GM21723 (cell line): ENCODE measurements around the gene TNFSF13.
"Not testable (repeated sequence)": the region's sequence is repeated elsewhere in the genome, so short reads cannot be mapped to it uniquely, and the experiment has no call there.

Experiments
- ATAC-seq: cut with Tn5 transposase; IDR thresholded peaks from one replicate; pipeline ENCODE4 v1.9.1; 2021; ENCODE audit warnings: mild to moderate bottlenecking, moderate library complexity; ENCODE audit not compliant: unreplicated experiment

The TNFSF13 gene

GRCh38 chr17:7589204-7589868, 30.8 kb downstream of the TNFSF13 start:
- ATAC-seq = no peak

DNA sequence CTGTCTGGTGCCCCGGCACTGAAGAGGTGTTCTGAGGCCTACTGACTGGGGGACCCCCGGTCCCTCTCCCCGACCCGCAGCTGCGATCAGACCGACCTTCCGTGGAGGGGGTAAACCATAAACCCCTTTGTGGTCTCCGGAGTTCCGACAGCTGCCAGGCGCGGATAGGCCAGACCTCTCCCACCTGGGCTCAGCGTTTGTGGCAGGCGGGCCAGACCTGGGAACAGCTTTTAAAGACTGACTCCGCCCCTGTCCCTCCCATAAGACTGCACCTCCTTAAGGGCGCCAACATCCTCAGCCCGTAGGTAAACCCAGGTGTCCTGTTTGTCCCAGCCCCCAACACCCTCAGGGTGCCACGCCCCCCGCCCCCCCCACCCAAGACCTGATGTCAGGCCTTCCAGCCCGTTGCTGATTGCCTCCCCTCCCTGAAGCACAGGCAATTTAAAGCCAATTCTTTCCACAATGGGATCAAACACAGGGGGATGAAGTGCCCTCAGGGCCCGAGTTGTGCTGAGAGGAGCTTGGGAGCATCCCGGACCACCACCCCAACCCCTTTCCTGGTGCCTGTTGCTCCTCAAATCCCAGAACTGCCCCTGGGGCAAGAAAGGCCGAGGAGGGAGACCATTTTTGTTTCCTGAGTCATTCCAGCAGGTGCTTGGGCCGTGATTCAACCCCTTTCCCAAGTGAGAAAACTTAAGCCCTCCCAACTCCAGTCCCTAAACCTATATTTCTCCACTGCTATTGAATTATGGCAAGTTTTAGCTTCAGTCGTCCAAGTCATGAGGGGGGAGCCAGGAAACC, 31.5 kb downstream of the TNFSF13 start, which contains the start of gene SOX15:
TSS of gene SOX15 (minus strand) at position 204 of the 801 bp plus-strand sequence. CDS start 418 bp downstream, outside the sequence.
- ATAC-seq = no peak

DNA sequence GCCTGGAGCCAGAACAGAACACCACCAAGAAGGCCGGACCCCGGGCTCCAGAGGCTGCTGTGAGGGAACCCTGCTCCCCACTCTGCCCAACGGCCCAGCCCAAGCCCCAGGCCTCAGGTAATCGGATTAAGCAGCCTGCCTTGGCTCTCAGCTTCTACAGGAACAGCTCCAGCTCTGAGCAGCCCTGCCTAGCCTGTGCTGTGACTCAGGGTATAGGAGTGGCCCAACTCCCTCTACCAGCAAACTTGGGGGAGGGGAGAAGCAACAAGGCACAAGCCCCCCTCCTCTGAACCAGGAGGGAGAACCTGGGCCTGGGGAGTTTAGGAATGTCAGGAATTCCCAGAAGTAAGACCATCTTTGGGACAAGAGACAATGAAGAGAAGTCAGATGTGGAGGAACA, 32.2 kb downstream of the TNFSF13 start:
- no peak for ATAC-seq

GRCh38 chr17:7591596-7591995, 33.0 kb downstream of the TNFSF13 start:
- no peak for ATAC-seq

- ATAC-seq = no peak
Observed at GRCh38 chr17:7592422-7593021, 34.0 kb downstream of the TNFSF13 start.

DNA sequence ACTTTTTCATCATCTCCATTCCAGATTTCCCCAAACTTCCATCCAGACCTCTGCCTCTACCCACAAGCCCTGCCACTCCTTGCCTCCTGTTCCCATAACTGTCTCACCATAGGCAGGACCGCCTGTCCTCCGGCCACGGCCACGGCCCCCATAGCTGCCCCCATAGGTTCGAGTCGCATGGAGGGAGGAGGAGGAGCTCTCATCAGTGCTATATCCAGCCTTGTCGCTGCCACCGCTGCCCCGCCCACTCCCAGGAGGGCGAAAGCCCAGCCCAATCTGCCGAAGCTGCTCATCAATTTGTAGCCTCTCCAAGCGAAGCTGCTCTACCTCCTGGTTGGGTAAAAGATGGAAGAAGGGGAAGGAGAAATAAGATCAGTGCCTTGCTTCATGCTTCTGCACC, 34.7 kb downstream of the TNFSF13 start:
- ATAC-seq = no peak

DNA sequence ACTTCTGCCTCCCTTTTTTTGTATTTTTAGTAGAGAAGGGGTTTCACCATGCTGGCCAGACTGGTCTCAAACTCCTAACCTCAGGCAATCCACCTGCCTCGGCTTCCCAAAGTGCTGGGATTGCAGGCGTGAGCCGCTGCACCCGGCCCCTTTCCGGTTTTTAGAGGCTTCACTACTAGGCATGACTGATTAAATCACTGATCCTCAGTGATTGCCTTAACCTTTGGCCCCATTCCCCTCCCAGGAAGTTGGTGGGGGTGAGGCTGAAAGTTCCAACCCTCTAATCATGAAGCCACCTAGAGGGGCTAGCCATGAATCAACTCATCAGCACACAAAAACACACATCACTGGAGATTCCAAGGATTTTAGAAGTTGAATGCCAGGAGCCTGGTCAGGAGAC, 39.0 kb downstream of the TNFSF13 start:
- ATAC-seq = not testable (repeated sequence)

DNA sequence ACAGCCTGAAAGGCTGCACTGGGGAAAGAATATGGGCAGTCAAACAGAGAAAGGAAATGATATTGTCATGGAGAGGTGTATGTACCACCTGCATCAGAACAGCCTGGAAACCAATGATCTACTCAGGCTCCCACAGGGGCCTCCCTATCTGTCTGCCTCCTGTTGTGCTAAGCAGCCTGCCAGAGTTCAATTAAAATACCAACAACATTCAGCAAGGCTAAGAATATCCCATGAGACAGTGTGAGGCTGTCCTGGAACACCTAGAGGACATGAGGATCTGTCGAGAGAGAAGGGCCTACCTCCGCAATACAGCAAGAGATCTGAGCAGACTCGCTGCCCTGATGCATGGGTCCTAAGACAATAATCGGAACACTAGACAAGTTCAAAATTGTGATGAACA, 47.7 kb downstream of the TNFSF13 start:
- ATAC-seq = no peak

DNA sequence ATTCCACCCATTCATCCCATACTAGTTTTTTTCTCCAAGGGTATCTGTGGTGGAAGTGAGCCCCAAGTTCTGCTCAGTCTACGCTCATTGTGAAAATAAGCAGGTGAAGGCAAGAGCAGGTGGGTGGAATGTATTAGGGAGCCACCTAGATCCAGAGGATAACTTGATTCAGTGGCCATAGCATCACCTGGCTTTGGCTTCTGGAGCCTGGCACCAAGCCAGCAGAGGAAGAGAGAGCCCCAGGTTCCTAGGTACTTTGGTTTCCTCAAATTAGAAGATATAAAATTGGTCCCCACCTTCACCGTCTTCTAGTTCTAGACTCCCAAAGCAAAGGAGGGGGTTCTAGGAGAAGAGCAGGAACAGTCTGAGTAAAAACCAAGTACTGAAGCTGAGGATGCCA, 52.1 kb downstream of the TNFSF13 start:
- ATAC-seq = no peak
